ENCODE measurements around the gene HAUS5.
"Not testable (repeated sequence)": the region's sequence is repeated elsewhere in the genome, so short reads cannot be mapped to it uniquely, and the experiment has no call there.

Gene HAUS5

GRCh38 chr19:35648017-35648961, 35.8 kb downstream of the HAUS5 start, which contains the start of gene COX6B1:
Gene COX6B1, plus strand, starts transcription at chr19:35648323. Its CDS starts 2,921 bp downstream, at chr19:35651244.
- TF ChIP-seq CTCF (IDR thresholded peaks at IDR 0.05), result no peak
- DNase-seq (ENCODE audit: low spot score), result peak; percentile 96
- peak within 1 kb of the TSS; percentile 67 to 81 for H3K27ac ChIP-seq
- H3K4me3 ChIP-seq, result peak within 1 kb of the TSS; percentile 80

- no peak for DNase-seq (ENCODE audit: low spot score)
- Histone ChIP-seq H3K27ac (no peak overlapping the region), H3K4me3 (no peak overlapping the region)
- TF ChIP-seq CTCF (IDR thresholded peaks at IDR 0.05), result no peak
These were observed 38.0 kb downstream of the HAUS5 start for GRCh38 chr19:35650581-35650980.

- H3K4me3 ChIP-seq; DNase-seq (ENCODE audit: low spot score); H3K27ac ChIP-seq: not testable (repeated sequence)
These were observed 42.3 kb downstream of the HAUS5 start for GRCh38 chr19:35654828-35655227.

GRCh38 chr19:35655600-35655999, 43.1 kb downstream of the HAUS5 start:
- Histone ChIP-seq H3K4me3 (no peak overlapping the region), H3K27ac (no peak overlapping the region)
- DNase-seq (ENCODE audit: low spot score), result no peak
- no peak for TF ChIP-seq CTCF (IDR thresholded peaks at IDR 0.05)

- Histone ChIP-seq H3K4me3 (no peak overlapping the region), H3K27ac (no peak overlapping the region)
- TF ChIP-seq CTCF (IDR thresholded peaks at IDR 0.05), result no peak
- DNase-seq (ENCODE audit: low spot score), result no peak
These were observed 44.2 kb downstream of the HAUS5 start for GRCh38 chr19:35656700-35657099.

- Histone ChIP-seq H3K4me3 (no peak overlapping the region), H3K27ac (no peak overlapping the region)
- no peak for TF ChIP-seq CTCF (IDR thresholded peaks at IDR 0.05)
- no peak for DNase-seq (ENCODE audit: low spot score)
These were observed 45.6 kb downstream of the HAUS5 start for GRCh38 chr19:35657904-35658700.

GRCh38 chr19:35661995-35662340, 49.4 kb downstream of the HAUS5 start:
- no peak for TF ChIP-seq CTCF (IDR thresholded peaks at IDR 0.05)
- Histone ChIP-seq H3K4me3 (no peak overlapping the region), H3K27ac (no peak overlapping the region)
- DNase-seq (ENCODE audit: low spot score), result no peak
